IMR-90 (cell line): ENCODE data around the gene RIPOR3. TPM values are rescaled to one million over a fixed set of nuclear protein-coding genes. Genes with fewer than 3 reads are reported as not detected.
A peak's percentile ranks its signal among the peaks of the same experiment; 100 is the strongest.

ENCODE experiments used
- ATAC-seq: fragments of 200-7000 bp; cut with Tn5 transposase; 2 replicates; pipeline ENCODE4 v1.9.1; 2020; ENCODE audit warnings: low read depth, mild to moderate bottlenecking, moderate library complexity
- BruUV-seq: library from RNA; stranded (reverse); fragments of 400-500 nt; replicated peaks from 2 replicates; lab custom pipeline; 2021; lab: Mats Ljungman, UMichigan
- CTCF ChIA-PET: fragments of 300-600 bp; formaldehyde crosslinking; extraction: SDS; loops from one replicate; lab custom pipeline; 2021; ENCODE audit warnings: antibody characterized with exemption; lab: Yijun Ruan, JAX
- POLR2A ChIA-PET: fragments of 300-600 bp; sonication (Branson Sonifier 250); formaldehyde crosslinking; loops from one replicate; lab custom pipeline; 2022; ENCODE audit warnings: antibody characterized with exemption; ENCODE audit not compliant: unreplicated experiment; lab: Charles Lee
- DNase-seq: peaks from one replicate; pipeline ENCODE4 v3.0.0; 2013
- H2AFZ ChIP-seq: replicated peaks from 2 replicates; pipeline ENCODE3; 2013; ENCODE audit warnings: low read length, mild to moderate bottlenecking; ENCODE audit not compliant: poor library complexity
- H2AK5ac ChIP-seq: 2 replicates; pipeline ENCODE4 v1.6.1; 2013; ENCODE audit warnings: low read depth, low read length, inconsistent platforms
- H2AK9ac ChIP-seq: replicated peaks from 2 replicates; pipeline ENCODE3; 2013; ENCODE audit warnings: mild to moderate bottlenecking, low read depth, low read length, moderate library complexity; ENCODE audit not compliant: poor library complexity
- H2BK120ac ChIP-seq: 2 replicates; pipeline ENCODE4 v1.6.1; 2013; ENCODE audit warnings: low read depth, low read length, inconsistent platforms
- H2BK15ac ChIP-seq: 3 replicates; pipeline ENCODE4 v1.6.1; 2013; ENCODE audit warnings: low read depth, low read length, inconsistent platforms
- H2BK20ac ChIP-seq: 2 replicates; pipeline ENCODE4 v1.6.1; 2013; ENCODE audit warnings: low read depth, mild to moderate bottlenecking, inconsistent platforms, low read length, moderate library complexity
- H2BK5ac ChIP-seq: 2 replicates; pipeline ENCODE4 v1.6.1; 2013; ENCODE audit warnings: mild to moderate bottlenecking, low read depth, low read length, inconsistent platforms; ENCODE audit not compliant: poor library complexity, severe bottlenecking
- H3K14ac ChIP-seq: replicated peaks from 2 replicates; pipeline ENCODE4 v1.6.1; 2013; ENCODE audit warnings: low read depth, low read length, inconsistent platforms
- H3K18ac ChIP-seq: 2 replicates; pipeline ENCODE4 v1.6.1; 2013; ENCODE audit warnings: low read depth, low read length, control low read depth
- H3K23ac ChIP-seq: 2 replicates; pipeline ENCODE4 v1.6.1; 2013; ENCODE audit warnings: low read depth, low read length, inconsistent platforms
- H3K27ac ChIP-seq: 2 replicates; pipeline ENCODE4 v1.5.1; 2013; ENCODE audit warnings: mild to moderate bottlenecking, control low read depth, low read length; ENCODE audit not compliant: insufficient read depth
- H3K27me3 ChIP-seq: 2 replicates; pipeline ENCODE4 v1.6.1; 2013; ENCODE audit warnings: low read length; ENCODE audit not compliant: control insufficient read depth, insufficient read depth
- H3K36me3 ChIP-seq: 2 replicates; pipeline ENCODE4 v1.6.1; 2013; ENCODE audit warnings: low read length, mixed read lengths; ENCODE audit not compliant: control insufficient read depth, insufficient read depth
- H3K4ac ChIP-seq: 2 replicates; pipeline ENCODE4 v1.6.1; 2013; ENCODE audit warnings: low read depth, low read length, inconsistent platforms
- H3K4me1 ChIP-seq: 2 replicates; pipeline ENCODE4 v1.6.1; 2013; ENCODE audit warnings: low read length, mixed read lengths; ENCODE audit not compliant: control insufficient read depth, insufficient read depth
- H3K4me2 ChIP-seq: 2 replicates; pipeline ENCODE4 v1.6.1; 2013; ENCODE audit warnings: low read depth, mild to moderate bottlenecking, control low read depth, low read length, moderate library complexity
- H3K4me3 ChIP-seq: 2 replicates; pipeline ENCODE4 v1.5.1; 2013; ENCODE audit warnings: low read depth, mild to moderate bottlenecking, control low read depth, low read length, moderate library complexity; ENCODE audit not compliant: insufficient read depth
- H3K56ac ChIP-seq: 2 replicates; pipeline ENCODE4 v1.6.1; 2013; ENCODE audit warnings: low read length, inconsistent platforms; ENCODE audit not compliant: insufficient read depth; ENCODE audit errors: extremely low read depth
- H3K79me1 ChIP-seq, 2 experiments: 2 replicates each; pipeline ENCODE4 v1.6.1; 2013; ENCODE audit warnings: low read length in 2 of 2, inconsistent platforms in 1 of 2, low read depth in 1 of 2
- H3K9ac ChIP-seq: 2 replicates; pipeline ENCODE4 v1.6.1; 2013; ENCODE audit warnings: low read depth, low read length, control low read depth
- H3K9me1 ChIP-seq: 2 replicates; pipeline ENCODE4 v1.6.1; 2013; ENCODE audit warnings: low read length, inconsistent platforms; ENCODE audit not compliant: insufficient read depth
- H3K9me3 ChIP-seq: 2 replicates; pipeline ENCODE4 v1.6.1; 2013; ENCODE audit warnings: low read length; ENCODE audit not compliant: control insufficient read depth, insufficient read depth
- H4K20me1 ChIP-seq: 2 replicates; pipeline ENCODE4 v1.6.1; 2013; ENCODE audit warnings: low read length, inconsistent platforms; ENCODE audit not compliant: insufficient read depth
- H4K5ac ChIP-seq: 2 replicates; pipeline ENCODE4 v1.6.1; 2013; ENCODE audit warnings: mild to moderate bottlenecking, low read depth, low read length, control low read depth
- H4K8ac ChIP-seq, 2 experiments: 2 replicates each; pipeline ENCODE4 v1.6.1; 2013; ENCODE audit warnings: low read depth in 2 of 2, low read length in 2 of 2, control low read depth in 1 of 2, inconsistent platforms in 1 of 2
- H4K91ac ChIP-seq: 2 replicates; pipeline ENCODE4 v1.6.1; 2013; ENCODE audit warnings: low read depth, low read length, inconsistent platforms; ENCODE audit not compliant: insufficient read depth
- BHLHE40 ChIP-seq: fragments of 150-350 bp; IDR thresholded peaks from 2 replicates; pipeline ENCODE4 v1.6.1; 2016; ENCODE audit warnings: mild to moderate bottlenecking, low read depth, low read length
- CEBPB ChIP-seq: IDR thresholded peaks from 2 replicates; pipeline ENCODE4 v1.6.1; 2012; ENCODE audit warnings: low read depth, low read length, improper control_type of control experiment
- CHD1 ChIP-seq: IDR thresholded peaks from 2 replicates; pipeline ENCODE4 v1.6.1; 2012; ENCODE audit warnings: low read depth, low read length, improper control_type of control experiment
- FOS ChIP-seq: fragments of 150-350 bp; IDR thresholded peaks from 2 replicates; pipeline ENCODE4 v1.6.1; 2016; ENCODE audit warnings: low read depth, low read length
- MAFK ChIP-seq: IDR thresholded peaks from 2 replicates; pipeline ENCODE4 v1.6.1; 2012; ENCODE audit warnings: low read depth, low read length, improper control_type of control experiment
- MAZ ChIP-seq: IDR thresholded peaks from 2 replicates; pipeline ENCODE4 v1.6.1; 2012; ENCODE audit warnings: low read depth, mild to moderate bottlenecking, low read length, improper control_type of control experiment, moderate library complexity, borderline replicate concordance
- MXI1 ChIP-seq: IDR thresholded peaks from 2 replicates; pipeline ENCODE4 v1.6.1; 2012; ENCODE audit warnings: low read depth, mild to moderate bottlenecking, low read length, moderate library complexity, borderline replicate concordance
- NFE2L2 ChIP-seq: fragments of 150-350 bp; IDR thresholded peaks from 2 replicates; pipeline ENCODE4 v1.6.1; 2016; ENCODE audit warnings: low read depth, mild to moderate bottlenecking, low read length
- POLR2A ChIP-seq: IDR thresholded peaks from 2 replicates; pipeline ENCODE4 v1.6.1; 2012; ENCODE audit warnings: mild to moderate bottlenecking, low read depth, low read length
- RAD21 ChIP-seq: IDR thresholded peaks from 2 replicates; pipeline ENCODE4 v1.6.1; 2012; ENCODE audit warnings: low read length, improper control_type of control experiment
- RCOR1 ChIP-seq: IDR thresholded peaks from 2 replicates; pipeline ENCODE4 v1.6.1; 2012; ENCODE audit warnings: mild to moderate bottlenecking, low read length, improper control_type of control experiment; ENCODE audit not compliant: insufficient replicate concordance
- RFX5 ChIP-seq: IDR thresholded peaks from 2 replicates; pipeline ENCODE4 v1.8.0; 2012; ENCODE audit warnings: low read depth, mild to moderate bottlenecking, low read length, moderate library complexity
- SMC3 ChIP-seq: fragments of 150-350 bp; IDR thresholded peaks from 2 replicates; pipeline ENCODE4 v1.6.1; 2016; ENCODE audit warnings: low read depth, mild to moderate bottlenecking, antibody characterized with exemption, low read length, moderate library complexity
- WGBS, 2 experiments: methylation state at CpG; one replicate each; pipeline versions ENCODE4 v1.1.5 to v1.1.7; 2013; ENCODE audit warnings: missing lambda C conversion rate in 2 of 2; ENCODE audit not compliant: insufficient read length in 1 of 2; ENCODE audit errors: extremely low coverage in 2 of 2; 5-methylcytosine and 5-hydroxymethylcytosine counted together
- dilution Hi-C: fragments of 300-500 bp; cut with HindIII; formaldehyde crosslinking; loops from one replicate; pipeline ENCODE4 v1.14.3; 2018; ENCODE audit warnings: low sequenced_read_pairs; ENCODE audit not compliant: unreplicated experiment
- in situ Hi-C: fragments of 300-500 bp; cut with MboI; formaldehyde crosslinking; loops from 3 replicates; pipeline ENCODE4 v1.14.3; 2019; ENCODE audit warnings: low sequenced_read_pairs, inconsistent platforms, mixed read lengths
- intact Hi-C: fragments of 100-400 bp; cut with micrococcal nuclease; formaldehyde crosslinking; loops from 2 replicates; pipeline ENCODE4 v1.10.0; 2022
- polyA plus RNA-seq, 3 experiments: library from polyadenylated mRNA; depleted of rRNA; stranded (reverse); fragments of >200 nt; gene quantifications; 2 replicates each; pipeline ENCODE4 v1.2.3, GENCODE V29; 2012; ENCODE audit warnings: low replicate concordance in 1 of 3
- total RNA-seq: library from RNA; depleted of rRNA; stranded (reverse); fragments of >200 nt; gene quantifications from 2 replicates; pipeline ENCODE4 v1.2.3, GENCODE V29; 2012
- TF ChIP-seq, protein P1 (sequence below): fragments of 150-350 bp; IDR thresholded peaks from 2 replicates; pipeline ENCODE4 v1.6.1; 2016; ENCODE audit warnings: low read depth, mild to moderate bottlenecking, low read length, moderate library complexity, borderline replicate concordance
- TF ChIP-seq, protein P2 (sequence below): conservative IDR thresholded peaks from 2 replicates; pipeline ENCODE4 v1.5.1; 2012; ENCODE audit warnings: mild to moderate bottlenecking, low read depth, low read length, improper control_type of control experiment
- TF ChIP-seq, protein P3 (sequence below): fragments of 150-350 bp; IDR thresholded peaks from 2 replicates; pipeline ENCODE4 v1.6.1; 2017; ENCODE audit warnings: mild to moderate bottlenecking, antibody characterized with exemption, low read length, low read depth

Gene RIPOR3
- total and polyA plus RNA-seq, 2 of the 4 experiments (the other 2 are of a cell fraction) = 0.54 to 1.7 TPM

DNA sequence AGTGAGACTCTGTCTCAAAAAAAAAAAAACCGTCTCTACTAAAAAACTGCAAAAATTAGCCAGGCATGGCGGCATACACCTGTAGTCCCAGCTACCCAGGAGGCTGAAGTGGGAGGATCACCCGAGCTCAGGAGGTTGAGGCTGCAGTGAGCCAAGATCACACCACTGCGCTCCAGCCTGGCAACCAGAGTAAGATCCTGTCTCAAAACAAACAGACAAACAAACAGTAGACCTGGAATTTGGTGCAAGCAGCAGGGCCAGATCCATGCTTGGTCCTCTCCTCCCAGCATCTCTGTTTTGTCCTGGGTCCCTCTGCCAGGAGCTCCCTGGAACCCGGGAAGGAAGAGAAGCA lies 11.6 kb downstream of the RIPOR3 start:
- H2BK120ac ChIP-seq = 0 out of 2 replicates have a peak overlapping the region, but pooled peaks have one; percentile 43
- no TSS peak for BruUV-seq
- ChIA-PET POLR2A (no interaction called here), CTCF (no interaction called here)
- no peak overlapping the region for H3K27ac ChIP-seq
- H2BK5ac ChIP-seq = no peak overlapping the region
- in situ Hi-C loops (no loop called here), intact Hi-C loops (no loop called here), dilution Hi-C loops (no loop called here)
- no peaks in the 10 kb centered on the region for H3K36me3 ChIP-seq
- no peak for TF ChIP-seq MAZ
- no peak for TF ChIP-seq MAFK
- TF ChIP-seq NFE2L2 = no peak
- no peak for TF ChIP-seq MXI1
- TF ChIP-seq SMC3 = no peak
- TF ChIP-seq CEBPB = no peak
- TF ChIP-seq, protein P1, sequence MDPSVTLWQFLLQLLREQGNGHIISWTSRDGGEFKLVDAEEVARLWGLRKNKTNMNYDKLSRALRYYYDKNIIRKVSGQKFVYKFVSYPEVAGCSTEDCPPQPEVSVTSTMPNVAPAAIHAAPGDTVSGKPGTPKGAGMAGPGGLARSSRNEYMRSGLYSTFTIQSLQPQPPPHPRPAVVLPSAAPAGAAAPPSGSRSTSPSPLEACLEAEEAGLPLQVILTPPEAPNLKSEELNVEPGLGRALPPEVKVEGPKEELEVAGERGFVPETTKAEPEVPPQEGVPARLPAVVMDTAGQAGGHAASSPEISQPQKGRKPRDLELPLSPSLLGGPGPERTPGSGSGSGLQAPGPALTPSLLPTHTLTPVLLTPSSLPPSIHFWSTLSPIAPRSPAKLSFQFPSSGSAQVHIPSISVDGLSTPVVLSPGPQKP = no peak
- TF ChIP-seq BHLHE40 = no peak
- TF ChIP-seq, protein P2, sequence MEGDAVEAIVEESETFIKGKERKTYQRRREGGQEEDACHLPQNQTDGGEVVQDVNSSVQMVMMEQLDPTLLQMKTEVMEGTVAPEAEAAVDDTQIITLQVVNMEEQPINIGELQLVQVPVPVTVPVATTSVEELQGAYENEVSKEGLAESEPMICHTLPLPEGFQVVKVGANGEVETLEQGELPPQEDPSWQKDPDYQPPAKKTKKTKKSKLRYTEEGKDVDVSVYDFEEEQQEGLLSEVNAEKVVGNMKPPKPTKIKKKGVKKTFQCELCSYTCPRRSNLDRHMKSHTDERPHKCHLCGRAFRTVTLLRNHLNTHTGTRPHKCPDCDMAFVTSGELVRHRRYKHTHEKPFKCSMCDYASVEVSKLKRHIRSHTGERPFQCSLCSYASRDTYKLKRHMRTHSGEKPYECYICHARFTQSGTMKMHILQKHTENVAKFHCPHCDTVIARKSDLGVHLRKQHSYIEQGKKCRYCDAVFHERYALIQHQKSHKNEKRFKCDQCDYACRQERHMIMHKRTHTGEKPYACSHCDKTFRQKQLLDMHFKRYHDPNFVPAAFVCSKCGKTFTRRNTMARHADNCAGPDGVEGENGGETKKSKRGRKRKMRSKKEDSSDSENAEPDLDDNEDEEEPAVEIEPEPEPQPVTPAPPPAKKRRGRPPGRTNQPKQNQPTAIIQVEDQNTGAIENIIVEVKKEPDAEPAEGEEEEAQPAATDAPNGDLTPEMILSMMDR = no peak
- TF ChIP-seq POLR2A = no peak
- no peak for TF ChIP-seq FOS
- TF ChIP-seq RCOR1 = no peak
- no peak for TF ChIP-seq CHD1
- no peak for TF ChIP-seq RAD21
- TF ChIP-seq RFX5 = no peak
- TF ChIP-seq, protein P3, sequence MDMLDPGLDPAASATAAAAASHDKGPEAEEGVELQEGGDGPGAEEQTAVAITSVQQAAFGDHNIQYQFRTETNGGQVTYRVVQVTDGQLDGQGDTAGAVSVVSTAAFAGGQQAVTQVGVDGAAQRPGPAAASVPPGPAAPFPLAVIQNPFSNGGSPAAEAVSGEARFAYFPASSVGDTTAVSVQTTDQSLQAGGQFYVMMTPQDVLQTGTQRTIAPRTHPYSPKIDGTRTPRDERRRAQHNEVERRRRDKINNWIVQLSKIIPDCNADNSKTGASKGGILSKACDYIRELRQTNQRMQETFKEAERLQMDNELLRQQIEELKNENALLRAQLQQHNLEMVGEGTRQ = no peak
- H3K9me3 ChIP-seq = no peaks in the 10 kb centered on the region
- no peak for ATAC-seq
- H3K4me2 ChIP-seq = no peak overlapping the region
- no peak overlapping the region for H2AK9ac ChIP-seq
- no peak overlapping the region for H2BK20ac ChIP-seq
- no peak overlapping the region for H3K56ac ChIP-seq
- no peak overlapping the region for H4K8ac ChIP-seq
- 70% methylated on average over 3 of the region's 5 CpGs; no CpG with 5 or more reads in 1 of the 2 experiments for WGBS, 2 experiments
- no peak for DNase-seq
- no peak overlapping the region for H3K23ac ChIP-seq
- H3K9ac ChIP-seq = no peak overlapping the region
- H3K4me3 ChIP-seq = no peak overlapping the region
- no peaks in the 10 kb centered on the region for H3K27me3 ChIP-seq
- no peak overlapping the region for H4K91ac ChIP-seq
- no peak overlapping the region for H2AFZ ChIP-seq
- H3K4ac ChIP-seq = peak overlapping the region; percentile 45; the same call in 1 of the 2 replicates
- no peak overlapping the region for H2BK15ac ChIP-seq
- 0 out of 2 replicates have a peak, but pooled peaks cover 3% of the 10 kb centered on the region for H4K20me1 ChIP-seq
- H3K79me1 ChIP-seq = peaks cover 0 to 11% of the 10 kb centered on the region in 2 experiments; a peak in 1 of 4 replicates
- peaks cover 18% of the 10 kb centered on the region for H3K9me1 ChIP-seq
- H3K14ac ChIP-seq = no peak overlapping the region
- H3K4me1 ChIP-seq = peaks cover 12% of the 10 kb centered on the region
- peak overlapping the region; percentile 47; the same call in 1 of the 2 replicates for H2AK5ac ChIP-seq
- no peak overlapping the region for H3K18ac ChIP-seq
- no peak overlapping the region for H4K5ac ChIP-seq
